Upper lobe of left lung (tissue), 6 donors: ENCODE measurements around the gene SORCS1. TPM values are rescaled to one million over a fixed set of nuclear protein-coding genes. Genes with fewer than 3 reads are reported as not detected.

Experiments used
- ATAC-seq, 2 donors: fragments of 200-7000 bp; cut with Tn5 transposase; one replicate each; pipeline ENCODE4 v1.9.1; 2022; ENCODE audit warnings: mild to moderate bottlenecking in 2 of 2, moderate library complexity in 2 of 2; ENCODE audit not compliant: low FRiP score in 2 of 2
- DNase-seq, 2 donors: peaks; one replicate each; pipeline ENCODE4 v3.0.0-alpha.2; 2019 to 2020
- H3K27ac ChIP-seq, 4 donors: fragments of 200-600 bp; sonication (generic); one replicate each; pipeline ENCODE4 v1.5.1; 2016 to 2019
- H3K27me3 ChIP-seq, 4 donors: fragments of 200-600 bp; sonication (generic); one replicate each; pipeline ENCODE4 v1.5.1; 2017 to 2019
- H3K36me3 ChIP-seq, 4 donors: fragments of 200-600 bp; sonication (generic); one replicate each; pipeline ENCODE4 v1.5.1; 2016 to 2019
- H3K4me1 ChIP-seq, 4 donors: fragments of 200-600 bp; sonication (generic); one replicate each; pipeline ENCODE4 v1.5.1; 2018 to 2019
- H3K4me3 ChIP-seq, 4 donors: fragments of 200-600 bp; sonication (generic); one replicate each; pipeline ENCODE4 v1.5.1; 2017 to 2019; ENCODE audit warnings: mild to moderate bottlenecking in 2 of 4, moderate library complexity in 1 of 4
- H3K9me3 ChIP-seq, 4 donors: fragments of 200-600 bp; sonication (generic); one replicate each; pipeline ENCODE4 v1.5.1; 2018 to 2019
- CTCF ChIP-seq, 6 experiments: fragments of 450-650 bp in 4 of 6; fragments of 200-600 bp in 2 of 6; sonication (generic) in 2 of 6; IDR thresholded peaks; one replicate each; pipeline ENCODE4 v1.5.1; 2016 to 2019; ENCODE audit warnings: antibody characterized with exemption in 6 of 6
- EP300 ChIP-seq, 4 donors: sonication (generic); formaldehyde crosslinking; IDR thresholded peaks; one replicate each; pipeline ENCODE4 v1.5.1; 2017; ENCODE audit warnings: antibody characterized with exemption in 4 of 4, control low read depth in 2 of 4
- POLR2A ChIP-seq, 4 donors: fragments of 450-650 bp; IDR thresholded peaks; one replicate each; pipeline ENCODE4 v1.5.1; 2016 to 2017; ENCODE audit warnings: antibody characterized with exemption in 4 of 4, mild to moderate bottlenecking in 2 of 4
- POLR2AphosphoS5 ChIP-seq, 2 donors: sonication (generic); formaldehyde crosslinking; IDR thresholded peaks; one replicate each; pipeline ENCODE4 v1.5.1; 2017; ENCODE audit warnings: antibody characterized with exemption in 2 of 2
- WGBS, 2 donors: methylation state at CpG; one replicate each; pipeline ENCODE4 v1.1.5; 2017 to 2018; 5-methylcytosine and 5-hydroxymethylcytosine counted together
- total RNA-seq, 6 donors: library from RNA; depleted of rRNA in 4 of 6; stranded (reverse); fragments of >200 nt in 4 of 6; gene quantifications; one replicate each; pipeline versions ENCODE4 v1.1.0 to v1.2.1, GENCODE V29; 2016 to 2021
- donor health status: DM: no; HTN: no; CAD: no; lungs with moderate emphysema.
- donor health status: DM: no; HTN: yes; CAD: no; lungs with severe emphysema.

Gene SORCS1
- total RNA-seq, 6 donors from 2014 or later = 0.10 to 0.77 (median 0.10) TPM; not detected in 3

- Histone ChIP-seq H3K4me1 (no peaks in the 10 kb centered on the region), H3K36me3 (no peaks in the 10 kb centered on the region), H3K27ac (no peak overlapping the region), H3K9me3 (no peaks in the 10 kb centered on the region), H3K4me3 (no peak overlapping the region), H3K27me3 (no peaks in the 10 kb centered on the region)
- TF ChIP-seq CTCF (IDR thresholded peaks at IDR 0.05) = no peak
- TF ChIP-seq POLR2A (IDR thresholded peaks at IDR 0.05) = no peak
- no peak for TF ChIP-seq EP300 (IDR thresholded peaks at IDR 0.05)
- TF ChIP-seq POLR2AphosphoS5 (IDR thresholded peaks at IDR 0.05) = no peak
- 81 to 96% methylated on average over 5 of the region's 5 CpGs for WGBS, 2 donors
- DNase-seq = no peak
- no peak for ATAC-seq
These were observed 603.4 kb downstream of the SORCS1 start for GRCh38 chr10:106560925-106561640.

GRCh38 chr10:106559442-106559841 lies 605.1 kb downstream of the SORCS1 start:
- no peak for ATAC-seq
- 67 to 90% methylated on average over 3 of the region's 3 CpGs for WGBS, 2 donors
- Histone ChIP-seq H3K27me3 (no peaks in the 10 kb centered on the region), H3K27ac (no peak overlapping the region), H3K36me3 (no peaks in the 10 kb centered on the region), H3K4me1 (no peaks in the 10 kb centered on the region), H3K9me3 (no peaks in the 10 kb centered on the region), H3K4me3 (no peak overlapping the region)
- TF ChIP-seq EP300 (IDR thresholded peaks at IDR 0.05) = no peak
- TF ChIP-seq POLR2AphosphoS5 (IDR thresholded peaks at IDR 0.05) = no peak
- no peak for TF ChIP-seq CTCF (IDR thresholded peaks at IDR 0.05)
- TF ChIP-seq POLR2A (IDR thresholded peaks at IDR 0.05) = no peak
- DNase-seq = no peak

- no peak for DNase-seq
- no peaks in the 10 kb centered on the region for H3K27me3 ChIP-seq
- WGBS, 2 donors = 68 to 78% methylated on average over 7 of the region's 7 CpGs
- H3K4me1 ChIP-seq = no peaks in the 10 kb centered on the region
- TF ChIP-seq EP300 (IDR thresholded peaks at IDR 0.05) = no peak
- TF ChIP-seq POLR2A (IDR thresholded peaks at IDR 0.05) = no peak
- no peak for TF ChIP-seq POLR2AphosphoS5 (IDR thresholded peaks at IDR 0.05)
- no peak for TF ChIP-seq CTCF (IDR thresholded peaks at IDR 0.05)
- no peaks in the 10 kb centered on the region for H3K9me3 ChIP-seq
- H3K27ac ChIP-seq = no peak overlapping the region
- H3K4me3 ChIP-seq = no peak overlapping the region
- no peaks in the 10 kb centered on the region for H3K36me3 ChIP-seq
- ATAC-seq = no peak
These were observed 606.4 kb downstream of the SORCS1 start for GRCh38 chr10:106557951-106558733.

- TF ChIP-seq EP300 (IDR thresholded peaks at IDR 0.05) = no peak
- no peak for TF ChIP-seq CTCF (IDR thresholded peaks at IDR 0.05)
- no peak for TF ChIP-seq POLR2AphosphoS5 (IDR thresholded peaks at IDR 0.05)
- no peak for TF ChIP-seq POLR2A (IDR thresholded peaks at IDR 0.05)
- DNase-seq (no peak), ATAC-seq (no peak)
- Histone ChIP-seq H3K9me3 (no peaks in the 10 kb centered on the region), H3K36me3 (no peaks in the 10 kb centered on the region), H3K27ac (no peak overlapping the region), H3K27me3 (no peaks in the 10 kb centered on the region), H3K4me1 (no peaks in the 10 kb centered on the region), H3K4me3 (no peak overlapping the region)
These were observed 607.5 kb downstream of the SORCS1 start for GRCh38 chr10:106557053-106557452.
